Activated naive CD8-positive, alpha-beta T cell treated with anti-CD3 and anti-CD28 coated beads, Interleukin-2, amount 50 U/mL, for 24 hours (primary cell): Measurements from ENCODE around the gene GDAP1L1.

ENCODE experiments used
- ATAC-seq: fragments of 150-1000 bp; cut with Tn5 transposase; one replicate; pipeline ENCODE4 v1.10.0; 2021
- DNase-seq: peaks from one replicate; pipeline ENCODE4 v3.0.0; 2021
- H3K27ac Mint-ChIP-seq: one replicate; pipeline ENCODE4 v1.8.0; 2021; ENCODE audit warnings: mild to moderate bottlenecking, mixed read lengths
- H3K27me3 Mint-ChIP-seq: one replicate; pipeline ENCODE4 v1.8.0; 2021; ENCODE audit warnings: mixed read lengths
- H3K36me3 Mint-ChIP-seq: one replicate; pipeline ENCODE4 v1.8.0; 2021; ENCODE audit warnings: low read depth, mixed read lengths
- H3K4me1 Mint-ChIP-seq: one replicate; pipeline ENCODE4 v1.8.0; 2021; ENCODE audit warnings: mixed read lengths
- H3K4me3 Mint-ChIP-seq: one replicate; pipeline ENCODE4 v1.8.0; 2021; ENCODE audit warnings: mild to moderate bottlenecking, moderate library complexity, mixed read lengths
- H3K9me3 Mint-ChIP-seq: one replicate; pipeline ENCODE4 v1.8.0; 2021; ENCODE audit warnings: mixed read lengths

GDAP1L1 gene

GRCh38 chr20:44211177-44212039 lies 35.7 kb upstream of the GDAP1L1 start:
- H3K4me3 Mint-ChIP-seq = peak overlapping the region; percentile 94
- H3K27ac Mint-ChIP-seq = peak overlapping the region; percentile 94
- no peaks in the 10 kb centered on the region for H3K9me3 Mint-ChIP-seq
- ATAC-seq = no peak
- peaks cover 60% of the 10 kb centered on the region for H3K4me1 Mint-ChIP-seq
- peaks cover 2% of the 10 kb centered on the region for H3K27me3 Mint-ChIP-seq
- H3K36me3 Mint-ChIP-seq = peaks cover 1% of the 10 kb centered on the region
- DNase-seq = no peak

GRCh38 chr20:44212792-44213191 lies 34.3 kb upstream of the GDAP1L1 start:
- peaks cover 60% of the 10 kb centered on the region for H3K4me1 Mint-ChIP-seq
- H3K27ac Mint-ChIP-seq = no peak overlapping the region
- H3K4me3 Mint-ChIP-seq = no peak overlapping the region
- H3K36me3 Mint-ChIP-seq = no peaks in the 10 kb centered on the region
- peaks cover 2% of the 10 kb centered on the region for H3K27me3 Mint-ChIP-seq
- H3K9me3 Mint-ChIP-seq = no peaks in the 10 kb centered on the region
- ATAC-seq (no peak), DNase-seq (no peak)

- no peak overlapping the region for H3K4me3 Mint-ChIP-seq
- no peak for ATAC-seq
- H3K27ac Mint-ChIP-seq = no peak overlapping the region
Measured at GRCh38 chr20:44215125-44215524, 32.0 kb upstream of the GDAP1L1 start.

GRCh38 chr20:44217342-44218092 lies 29.6 kb upstream of the GDAP1L1 start:
- peak; percentile 78 for ATAC-seq
- peak; percentile 71 for DNase-seq
- Mint-ChIP-seq H3K4me1 (peaks cover 50% of the 10 kb centered on the region), H3K9me3 (no peaks in the 10 kb centered on the region), H3K4me3 (peak overlapping the region; percentile 66), H3K36me3 (no peaks in the 10 kb centered on the region), H3K27ac (peak overlapping the region; percentile 60), H3K27me3 (no peaks in the 10 kb centered on the region)

More at GRCh38 chr20:44215125-44215524, 32.0 kb upstream of the GDAP1L1 start:
- no peaks in the 10 kb centered on the region for H3K9me3 Mint-ChIP-seq
- H3K36me3 Mint-ChIP-seq = no peaks in the 10 kb centered on the region
- peaks cover 63% of the 10 kb centered on the region for H3K4me1 Mint-ChIP-seq
- H3K27me3 Mint-ChIP-seq = peaks cover 2% of the 10 kb centered on the region
- DNase-seq = peak; percentile 76

GRCh38 chr20:44218446-44218845 lies 28.7 kb upstream of the GDAP1L1 start:
- Mint-ChIP-seq H3K4me3 (peak overlapping the region; percentile 66), H3K9me3 (no peaks in the 10 kb centered on the region), H3K36me3 (no peaks in the 10 kb centered on the region), H3K27me3 (no peaks in the 10 kb centered on the region), H3K27ac (no peak overlapping the region), H3K4me1 (peaks cover 45% of the 10 kb centered on the region)
- ATAC-seq (peak; percentile 29), DNase-seq (no peak)

- Mint-ChIP-seq H3K4me1 (peaks cover 45% of the 10 kb centered on the region), H3K36me3 (no peaks in the 10 kb centered on the region), H3K4me3 (peak overlapping the region; percentile 40), H3K27ac (peak overlapping the region; percentile 45), H3K27me3 (no peaks in the 10 kb centered on the region), H3K9me3 (no peaks in the 10 kb centered on the region)
- ATAC-seq = peak; percentile 6
- no peak for DNase-seq
Measured at GRCh38 chr20:44219170-44219730, 27.9 kb upstream of the GDAP1L1 start.

GRCh38 chr20:44219791-44220190 lies 27.3 kb upstream of the GDAP1L1 start:
- no peak for DNase-seq
- Mint-ChIP-seq H3K36me3 (no peaks in the 10 kb centered on the region), H3K27me3 (no peaks in the 10 kb centered on the region), H3K4me1 (peaks cover 45% of the 10 kb centered on the region), H3K27ac (peak overlapping the region; percentile 43), H3K4me3 (peak overlapping the region; percentile 21), H3K9me3 (no peaks in the 10 kb centered on the region)
- ATAC-seq = no peak

GRCh38 chr20:44221368-44221954 lies 25.6 kb upstream of the GDAP1L1 start:
- Mint-ChIP-seq H3K9me3 (no peaks in the 10 kb centered on the region), H3K36me3 (no peaks in the 10 kb centered on the region), H3K27me3 (no peaks in the 10 kb centered on the region), H3K27ac (no peak overlapping the region), H3K4me1 (peaks cover 39% of the 10 kb centered on the region), H3K4me3 (no peak overlapping the region)
- DNase-seq (no peak), ATAC-seq (no peak)

- H3K9me3 Mint-ChIP-seq = no peaks in the 10 kb centered on the region
- ATAC-seq (no peak), DNase-seq (no peak)
- H3K4me1 Mint-ChIP-seq = peaks cover 37% of the 10 kb centered on the region
- H3K4me3 Mint-ChIP-seq = no peak overlapping the region
- no peaks in the 10 kb centered on the region for H3K27me3 Mint-ChIP-seq
- no peaks in the 10 kb centered on the region for H3K36me3 Mint-ChIP-seq
- H3K27ac Mint-ChIP-seq = no peak overlapping the region
Measured at GRCh38 chr20:44222027-44222426, 25.1 kb upstream of the GDAP1L1 start.

- DNase-seq = no peak
- Mint-ChIP-seq H3K36me3 (no peaks in the 10 kb centered on the region), H3K4me1 (peaks cover 29% of the 10 kb centered on the region), H3K27me3 (no peaks in the 10 kb centered on the region), H3K9me3 (no peaks in the 10 kb centered on the region), H3K4me3 (no peak overlapping the region), H3K27ac (no peak overlapping the region)
- no peak for ATAC-seq
Measured at GRCh38 chr20:44222633-44223368, 24.3 kb upstream of the GDAP1L1 start.

- ATAC-seq = no peak
- H3K4me3 Mint-ChIP-seq = no peak overlapping the region
- no peaks in the 10 kb centered on the region for H3K27me3 Mint-ChIP-seq
- H3K9me3 Mint-ChIP-seq = no peaks in the 10 kb centered on the region
- H3K4me1 Mint-ChIP-seq = peaks cover 20% of the 10 kb centered on the region
- no peaks in the 10 kb centered on the region for H3K36me3 Mint-ChIP-seq
- H3K27ac Mint-ChIP-seq = no peak overlapping the region
- no peak for DNase-seq
Measured at GRCh38 chr20:44223721-44224120, 23.4 kb upstream of the GDAP1L1 start.

- Mint-ChIP-seq H3K4me3 (no peak overlapping the region), H3K9me3 (no peaks in the 10 kb centered on the region), H3K36me3 (no peaks in the 10 kb centered on the region), H3K27ac (no peak overlapping the region), H3K4me1 (peaks cover 11% of the 10 kb centered on the region), H3K27me3 (no peaks in the 10 kb centered on the region)
- no peak for DNase-seq
- ATAC-seq = no peak
Measured at GRCh38 chr20:44224637-44225036, 22.5 kb upstream of the GDAP1L1 start.

- no peak for ATAC-seq
- no peak for DNase-seq
- Mint-ChIP-seq H3K36me3 (no peaks in the 10 kb centered on the region), H3K27ac (no peak overlapping the region), H3K27me3 (no peaks in the 10 kb centered on the region), H3K4me3 (no peak overlapping the region), H3K4me1 (peaks cover 3% of the 10 kb centered on the region), H3K9me3 (no peaks in the 10 kb centered on the region)
Measured at GRCh38 chr20:44228465-44229258, 18.4 kb upstream of the GDAP1L1 start.
